ENCODE measurements around the gene DSP.

The DSP gene

DNA sequence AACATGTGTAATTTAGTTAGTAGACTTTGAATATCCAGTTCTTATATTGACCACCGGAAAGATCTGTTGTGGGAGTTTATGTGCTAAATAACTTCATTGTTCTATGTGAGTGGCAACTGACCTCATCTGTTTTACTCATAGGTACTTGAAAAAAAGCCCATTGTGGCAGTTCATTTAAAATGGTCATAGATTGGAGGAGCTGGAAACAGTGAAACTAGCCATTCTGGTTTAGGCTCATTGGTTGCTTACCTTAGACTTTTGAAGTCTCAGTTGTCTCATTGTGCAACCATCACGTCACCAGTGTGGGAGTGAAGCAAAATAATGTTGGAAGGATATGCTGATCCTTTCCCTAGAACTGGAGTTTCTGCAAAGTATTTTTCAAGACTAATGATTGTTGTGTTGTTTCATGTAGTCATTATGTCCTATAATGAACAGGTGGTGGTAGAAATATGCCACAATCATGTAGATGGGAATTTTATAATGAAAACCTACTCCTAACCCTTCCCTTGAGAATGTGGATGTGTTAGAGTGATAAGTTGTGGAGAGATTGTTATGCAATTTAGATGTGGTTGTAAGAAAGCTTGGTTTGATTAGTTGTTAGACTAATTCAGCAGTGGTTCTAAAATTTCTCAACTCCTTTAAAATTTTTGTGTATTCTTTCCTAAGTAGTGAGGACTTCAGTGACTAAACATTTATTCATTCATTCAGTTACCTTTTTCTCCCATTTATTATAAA is 18.3 kb downstream of the DSP start:
- no peak for DNase-seq (ENCODE audit: low read depth, low spot score)

DNA sequence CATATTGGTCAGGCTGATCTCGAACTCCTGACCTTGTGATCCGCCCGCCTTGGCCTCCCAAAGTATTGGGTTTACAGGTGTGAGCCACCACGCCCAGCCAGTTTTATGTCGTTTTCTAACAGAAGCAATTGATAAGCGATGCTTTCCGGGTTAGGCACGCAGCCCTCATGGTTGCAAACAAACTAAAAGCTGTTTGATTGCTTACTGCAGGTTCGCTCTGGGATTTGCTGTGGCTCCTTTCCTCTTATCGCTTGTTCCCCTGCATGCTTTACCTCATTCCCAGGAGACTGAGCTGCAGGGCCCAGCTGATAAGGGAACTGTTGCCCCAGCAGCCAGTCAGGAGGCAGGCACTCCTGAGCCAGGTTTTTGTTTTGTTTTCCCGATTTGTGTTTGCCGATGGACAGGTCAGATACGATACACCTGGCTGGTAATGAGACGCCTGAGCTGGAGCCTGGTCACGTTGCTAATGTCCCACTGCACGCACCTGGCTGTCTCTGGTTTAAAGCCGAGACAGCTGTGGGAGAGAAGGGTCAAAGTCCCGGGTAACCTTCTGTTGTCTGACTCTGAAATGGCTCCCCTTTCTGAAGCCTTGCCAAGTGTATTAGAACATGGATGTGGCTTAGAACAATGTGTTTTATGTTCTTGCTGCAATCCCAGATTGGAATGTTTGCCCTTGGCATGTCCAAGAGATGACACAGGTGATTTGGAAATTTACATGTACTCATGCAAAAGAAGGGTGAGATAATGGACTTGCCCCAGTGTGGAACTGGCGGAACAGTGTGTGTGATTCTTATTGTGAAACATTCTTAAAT is 19.9 kb downstream of the DSP start:
- no peak for DNase-seq (ENCODE audit: low read depth, low spot score)

DNA sequence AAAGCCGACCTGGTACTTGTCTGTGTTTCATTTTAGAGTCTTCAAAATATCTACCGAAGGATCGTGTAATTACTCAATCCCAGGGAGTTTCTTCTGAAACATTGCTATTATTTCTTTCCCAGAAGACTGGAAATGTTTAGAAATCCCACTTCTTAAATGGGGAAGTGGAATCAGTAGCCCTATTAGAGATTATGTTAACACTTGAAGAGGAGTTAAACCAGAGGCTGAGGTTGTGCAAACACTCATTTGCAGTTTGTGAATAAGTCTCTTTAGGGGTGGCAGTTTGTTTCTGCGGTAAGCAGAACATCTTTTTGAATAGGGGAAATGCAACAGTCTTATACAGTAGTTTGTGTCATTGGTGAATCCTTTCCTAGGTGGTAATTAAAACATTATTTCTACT is 21.3 kb downstream of the DSP start:
- DNase-seq (ENCODE audit: low read depth, low spot score) = no peak

DNA sequence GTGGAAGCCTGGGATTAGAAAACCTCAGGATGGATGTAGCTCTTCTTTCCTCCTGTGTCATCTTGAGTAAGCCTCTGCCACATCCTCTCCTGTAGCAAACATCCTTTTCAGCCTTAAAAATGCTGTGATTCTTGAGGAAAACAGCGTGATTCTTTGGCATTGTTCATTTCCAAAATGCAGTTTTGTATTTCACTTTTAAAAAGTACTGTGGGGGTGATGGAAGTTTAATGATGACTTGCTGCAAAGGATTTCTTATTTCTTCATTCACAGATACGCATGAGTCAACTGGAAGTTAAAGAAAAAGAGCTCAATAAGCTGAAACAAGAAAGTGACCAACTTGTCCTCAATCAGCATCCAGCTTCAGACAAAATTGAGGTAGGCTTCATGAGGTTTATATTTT is 24.6 kb downstream of the DSP start:
- no peak for DNase-seq (ENCODE audit: low read depth, low spot score)

DNA sequence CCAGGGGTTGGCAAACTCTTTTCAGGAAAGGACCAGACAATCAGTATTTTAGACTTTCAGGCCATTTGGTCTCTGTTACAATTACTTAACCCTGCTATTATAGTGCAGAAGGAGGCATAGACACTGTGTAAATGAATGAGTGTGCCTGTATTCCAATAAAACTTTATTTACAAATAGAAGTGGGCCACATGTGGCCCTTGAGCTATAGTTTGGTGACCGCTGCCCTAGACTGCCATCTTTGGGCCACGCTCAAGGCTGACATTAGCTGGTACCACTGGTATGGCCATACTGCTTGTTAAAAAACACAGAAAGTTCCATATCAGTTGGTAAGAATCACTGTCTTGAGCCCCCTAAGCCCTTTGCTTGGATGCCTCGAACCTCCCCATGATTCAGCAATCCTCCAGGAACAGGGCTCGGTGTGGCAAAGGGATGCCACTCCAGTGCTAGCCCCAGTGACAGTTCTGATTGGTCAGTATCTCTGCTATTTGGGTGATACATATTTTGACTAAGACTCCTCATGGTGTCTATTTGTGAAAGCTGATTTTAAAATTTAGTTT is 25.2 kb downstream of the DSP start:
- DNase-seq (ENCODE audit: low read depth, low spot score) = no peak

DNA sequence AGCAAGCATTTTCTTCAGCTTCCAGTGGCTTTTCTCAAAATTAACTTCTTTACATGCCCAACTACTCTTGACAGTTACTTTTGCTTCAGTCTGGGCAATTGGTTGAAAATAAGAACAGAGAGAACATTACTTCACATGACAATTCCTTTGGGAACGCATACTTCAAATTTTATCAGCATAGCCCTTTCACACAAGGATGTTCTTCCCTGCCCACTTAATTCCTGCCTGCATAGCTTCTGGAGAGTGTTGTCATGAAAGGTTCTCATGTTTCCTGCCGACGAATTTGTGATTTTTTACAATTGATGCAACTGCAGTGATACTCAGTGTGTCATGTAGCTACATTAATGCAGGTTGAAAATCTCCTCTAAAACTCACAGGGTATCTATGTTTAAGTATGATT is 26.6 kb downstream of the DSP start:
- no peak for DNase-seq (ENCODE audit: low read depth, low spot score)

DNA sequence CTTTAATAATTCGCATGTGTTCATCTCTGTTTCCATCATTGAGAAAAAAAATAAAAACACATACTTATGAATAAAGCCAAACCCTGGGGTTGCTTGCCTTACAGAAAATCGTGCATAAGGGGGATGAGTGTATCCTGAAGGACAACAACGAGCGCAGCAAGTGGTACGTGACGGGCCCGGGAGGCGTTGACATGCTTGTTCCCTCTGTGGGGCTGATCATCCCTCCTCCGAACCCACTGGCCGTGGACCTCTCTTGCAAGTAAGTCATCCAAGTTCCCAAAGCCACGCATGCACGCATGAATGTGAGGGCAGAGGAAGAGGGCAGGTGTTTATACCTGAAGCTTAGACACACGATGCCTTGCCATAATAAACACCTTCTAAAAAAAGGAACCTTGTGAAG is 27.6 kb downstream of the DSP start:
- DNase-seq (ENCODE audit: low read depth, low spot score) = no peak

DNA sequence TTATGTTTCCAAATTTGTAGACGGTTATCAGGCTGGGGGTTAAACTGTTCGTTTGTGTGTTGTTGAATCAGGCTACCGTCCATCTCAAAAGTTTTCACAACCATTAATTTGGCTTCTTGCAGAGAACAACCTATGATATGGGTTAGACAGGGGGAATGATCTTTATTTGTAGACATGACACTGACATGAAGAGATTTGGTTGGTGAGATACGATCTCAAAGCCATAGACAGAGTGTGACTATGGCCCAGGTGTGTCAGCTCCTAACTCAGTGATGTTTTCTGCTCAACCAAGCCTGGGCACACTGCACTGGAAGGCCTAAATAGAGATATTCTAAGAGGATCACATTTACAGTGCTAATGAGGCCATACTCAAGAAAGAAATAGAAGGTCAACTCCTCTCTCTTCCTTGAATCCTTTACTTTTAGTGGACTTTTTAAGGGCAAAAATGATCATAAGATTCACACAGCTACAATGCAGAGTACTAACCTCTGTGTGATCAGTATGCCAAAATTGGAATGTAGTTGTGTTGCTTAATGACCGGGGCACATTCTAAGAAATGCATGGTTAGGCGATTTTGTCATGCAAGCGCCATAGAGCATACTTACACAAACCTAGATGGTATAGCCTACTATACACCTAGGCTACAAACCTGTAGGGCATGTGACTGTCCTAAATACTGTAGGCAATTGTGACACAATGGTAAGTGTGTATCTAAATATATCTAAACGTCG is 30.9 kb downstream of the DSP start:
- DNase-seq (ENCODE audit: low read depth, low spot score) = no peak

DNA sequence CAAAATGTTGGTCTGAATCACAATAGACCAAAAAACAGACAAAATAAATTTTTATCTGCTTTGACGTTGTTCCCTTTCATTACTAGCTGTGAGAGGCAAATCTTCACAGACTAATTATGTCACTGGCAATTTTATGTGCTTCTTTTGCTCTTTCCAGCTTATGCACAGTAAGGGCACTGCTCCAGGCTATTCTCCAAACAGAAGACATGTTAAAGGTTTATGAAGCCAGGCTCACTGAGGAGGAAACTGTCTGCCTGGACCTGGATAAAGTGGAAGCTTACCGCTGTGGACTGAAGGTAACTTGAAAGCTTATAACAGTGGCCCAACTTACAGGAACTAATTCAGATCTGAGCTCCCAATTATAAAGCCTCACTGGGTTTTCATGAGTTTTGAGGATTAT is 33.0 kb downstream of the DSP start:
- DNase-seq (ENCODE audit: low read depth, low spot score) = no peak

DNA sequence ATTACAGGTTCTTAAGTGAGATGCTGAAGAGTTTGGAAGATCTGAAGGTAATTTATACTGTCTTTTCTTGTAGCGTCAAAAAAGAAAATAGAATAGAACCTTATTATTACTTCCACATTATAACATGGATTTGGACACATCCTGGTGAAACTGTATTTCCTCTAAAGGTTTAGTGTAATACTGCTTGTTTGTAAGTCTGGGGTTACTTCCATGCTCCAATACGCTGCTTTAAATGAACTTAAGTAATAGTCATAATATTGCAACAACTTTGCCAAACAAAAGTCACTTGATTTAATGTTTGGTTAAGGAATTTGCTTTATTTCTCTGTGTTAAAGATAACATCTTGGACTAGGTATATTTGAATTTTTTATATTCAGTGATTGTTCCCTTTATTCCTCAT is 37.0 kb downstream of the DSP start:
- no peak for DNase-seq (ENCODE audit: low read depth, low spot score)

DNA sequence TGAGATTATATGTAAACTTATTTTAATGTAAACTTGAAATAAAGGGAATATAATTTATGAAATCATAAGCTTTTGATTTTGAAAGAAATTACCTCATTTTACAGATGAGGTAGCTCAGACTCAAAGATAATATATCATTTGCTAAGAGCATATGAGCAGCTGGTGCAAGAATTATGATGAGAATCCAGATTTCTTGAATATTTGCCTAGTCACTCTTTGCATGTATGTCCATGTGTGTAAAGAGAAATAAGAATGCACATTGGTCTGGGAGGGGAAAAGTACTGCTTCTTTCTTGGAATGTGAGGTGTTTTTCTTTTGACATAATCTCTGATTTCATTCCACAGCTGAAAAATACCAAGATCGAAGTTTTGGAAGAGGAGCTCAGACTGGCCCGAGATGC is 37.5 kb downstream of the DSP start:
- no peak for DNase-seq (ENCODE audit: low read depth, low spot score)

DNA sequence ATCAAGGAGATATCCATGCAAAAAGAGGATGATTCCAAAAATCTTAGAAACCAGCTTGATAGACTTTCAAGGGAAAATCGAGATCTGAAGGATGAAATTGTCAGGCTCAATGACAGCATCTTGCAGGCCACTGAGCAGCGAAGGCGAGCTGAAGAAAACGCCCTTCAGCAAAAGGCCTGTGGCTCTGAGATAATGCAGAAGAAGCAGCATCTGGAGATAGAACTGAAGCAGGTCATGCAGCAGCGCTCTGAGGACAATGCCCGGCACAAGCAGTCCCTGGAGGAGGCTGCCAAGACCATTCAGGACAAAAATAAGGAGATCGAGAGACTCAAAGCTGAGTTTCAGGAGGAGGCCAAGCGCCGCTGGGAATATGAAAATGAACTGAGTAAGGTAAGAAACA is 38.4 kb downstream of the DSP start:
- DNase-seq (ENCODE audit: low read depth, low spot score) = no peak

DNA sequence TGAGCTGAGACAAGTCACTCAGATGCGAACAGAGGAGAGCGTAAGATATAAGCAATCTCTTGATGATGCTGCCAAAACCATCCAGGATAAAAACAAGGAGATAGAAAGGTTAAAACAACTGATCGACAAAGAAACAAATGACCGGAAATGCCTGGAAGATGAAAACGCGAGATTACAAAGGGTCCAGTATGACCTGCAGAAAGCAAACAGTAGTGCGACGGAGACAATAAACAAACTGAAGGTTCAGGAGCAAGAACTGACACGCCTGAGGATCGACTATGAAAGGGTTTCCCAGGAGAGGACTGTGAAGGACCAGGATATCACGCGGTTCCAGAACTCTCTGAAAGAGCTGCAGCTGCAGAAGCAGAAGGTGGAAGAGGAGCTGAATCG is 39.1 kb downstream of the DSP start:
- DNase-seq (ENCODE audit: low read depth, low spot score) = no peak

DNA sequence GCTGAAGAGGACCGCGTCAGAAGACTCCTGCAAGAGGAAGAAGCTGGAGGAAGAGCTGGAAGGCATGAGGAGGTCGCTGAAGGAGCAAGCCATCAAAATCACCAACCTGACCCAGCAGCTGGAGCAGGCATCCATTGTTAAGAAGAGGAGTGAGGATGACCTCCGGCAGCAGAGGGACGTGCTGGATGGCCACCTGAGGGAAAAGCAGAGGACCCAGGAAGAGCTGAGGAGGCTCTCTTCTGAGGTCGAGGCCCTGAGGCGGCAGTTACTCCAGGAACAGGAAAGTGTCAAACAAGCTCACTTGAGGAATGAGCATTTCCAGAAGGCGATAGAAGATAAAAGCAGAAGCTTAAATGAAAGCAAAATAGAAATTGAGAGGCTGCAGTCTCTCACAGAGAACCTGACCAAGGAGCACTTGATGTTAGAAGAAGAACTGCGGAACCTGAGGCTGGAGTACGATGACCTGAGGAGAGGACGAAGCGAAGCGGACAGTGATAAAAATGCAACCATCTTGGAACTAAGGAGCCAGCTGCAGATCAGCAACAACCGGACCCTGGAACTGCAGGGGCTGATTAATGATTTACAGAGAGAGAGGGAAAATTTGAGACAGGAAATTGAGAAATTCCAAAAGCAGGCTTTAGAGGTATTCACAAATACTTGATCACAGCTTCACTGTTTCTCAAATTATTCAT is 39.6 kb downstream of the DSP start:
- DNase-seq (ENCODE audit: low read depth, low spot score) = no peak

DNA sequence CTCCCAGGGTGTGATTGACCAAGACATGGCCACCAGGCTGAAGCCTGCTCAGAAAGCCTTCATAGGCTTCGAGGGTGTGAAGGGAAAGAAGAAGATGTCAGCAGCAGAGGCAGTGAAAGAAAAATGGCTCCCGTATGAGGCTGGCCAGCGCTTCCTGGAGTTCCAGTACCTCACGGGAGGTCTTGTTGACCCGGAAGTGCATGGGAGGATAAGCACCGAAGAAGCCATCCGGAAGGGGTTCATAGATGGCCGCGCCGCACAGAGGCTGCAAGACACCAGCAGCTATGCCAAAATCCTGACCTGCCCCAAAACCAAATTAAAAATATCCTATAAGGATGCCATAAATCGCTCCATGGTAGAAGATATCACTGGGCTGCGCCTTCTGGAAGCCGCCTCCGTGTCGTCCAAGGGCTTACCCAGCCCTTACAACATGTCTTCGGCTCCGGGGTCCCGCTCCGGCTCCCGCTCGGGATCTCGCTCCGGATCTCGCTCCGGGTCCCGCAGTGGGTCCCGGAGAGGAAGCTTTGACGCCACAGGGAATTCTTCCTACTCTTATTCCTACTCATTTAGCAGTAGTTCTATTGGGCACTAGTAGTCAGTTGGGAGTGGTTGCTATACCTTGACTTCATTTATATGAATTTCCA is 43.9 kb downstream of the DSP start:
- DNase-seq (ENCODE audit: low read depth, low spot score) = no peak

DNA sequence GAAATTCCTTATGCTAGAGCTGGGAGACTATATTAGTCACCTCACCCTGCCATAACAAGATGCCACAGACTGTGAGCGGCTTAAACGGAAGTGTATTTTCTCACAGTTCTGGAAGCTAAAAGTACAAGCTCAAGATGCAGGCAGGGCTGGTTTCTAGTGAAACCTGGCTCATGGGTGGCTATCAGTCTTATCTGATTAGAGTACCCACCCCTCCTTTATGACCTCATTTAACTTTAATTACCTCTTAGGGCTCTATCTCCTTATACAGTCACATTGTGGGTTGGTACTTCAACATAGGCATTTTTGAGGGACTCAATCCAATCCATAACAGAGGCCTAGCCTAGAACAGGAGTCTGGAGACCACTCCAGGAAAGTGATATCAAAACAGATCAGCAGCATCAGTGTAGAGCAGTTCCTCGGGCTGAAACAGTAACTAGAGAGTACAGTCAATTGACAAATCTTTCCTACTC is 46.2 kb downstream of the DSP start:
- no peak for DNase-seq (ENCODE audit: low read depth, low spot score)

DNA sequence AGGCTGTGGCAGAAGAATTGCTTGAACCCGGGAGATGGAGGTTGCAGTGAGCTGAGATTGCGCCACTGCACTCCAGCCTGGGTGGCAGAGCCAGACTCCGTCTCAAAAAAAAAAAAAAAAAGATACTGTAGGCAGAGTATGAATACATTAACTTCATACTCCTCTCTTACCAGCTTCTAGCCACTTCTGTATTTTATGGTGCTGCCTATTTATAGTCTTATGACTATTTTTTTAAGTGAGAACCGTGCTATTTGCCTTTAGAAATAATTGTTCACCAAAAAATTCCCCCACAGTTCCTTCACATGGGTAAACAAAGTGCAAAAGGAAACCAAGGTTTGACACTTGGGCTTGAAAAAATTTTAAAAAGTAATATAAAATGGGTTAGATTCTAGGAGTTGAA is 47.0 kb downstream of the DSP start:
- no peak for DNase-seq (ENCODE audit: low read depth, low spot score)

DNA sequence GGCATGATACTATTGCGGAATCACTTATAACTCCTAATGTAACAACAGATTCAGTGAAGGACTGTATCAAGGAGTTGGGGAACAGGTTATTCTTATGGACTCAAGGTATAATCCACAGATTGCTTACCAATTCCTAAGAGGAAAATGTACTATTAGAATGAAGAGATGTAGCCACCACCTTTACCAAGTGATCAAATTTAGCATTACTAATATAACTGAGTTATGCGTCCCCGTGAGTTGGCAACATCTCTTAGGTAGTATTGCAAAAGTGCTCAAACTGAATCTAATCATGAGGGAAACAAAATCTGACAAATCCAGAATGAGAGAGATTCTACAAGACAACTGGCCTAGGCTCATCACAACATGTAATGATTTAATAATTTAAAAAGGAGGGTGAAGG is 47.8 kb downstream of the DSP start:
- no peak for DNase-seq (ENCODE audit: low read depth, low spot score)

DNA sequence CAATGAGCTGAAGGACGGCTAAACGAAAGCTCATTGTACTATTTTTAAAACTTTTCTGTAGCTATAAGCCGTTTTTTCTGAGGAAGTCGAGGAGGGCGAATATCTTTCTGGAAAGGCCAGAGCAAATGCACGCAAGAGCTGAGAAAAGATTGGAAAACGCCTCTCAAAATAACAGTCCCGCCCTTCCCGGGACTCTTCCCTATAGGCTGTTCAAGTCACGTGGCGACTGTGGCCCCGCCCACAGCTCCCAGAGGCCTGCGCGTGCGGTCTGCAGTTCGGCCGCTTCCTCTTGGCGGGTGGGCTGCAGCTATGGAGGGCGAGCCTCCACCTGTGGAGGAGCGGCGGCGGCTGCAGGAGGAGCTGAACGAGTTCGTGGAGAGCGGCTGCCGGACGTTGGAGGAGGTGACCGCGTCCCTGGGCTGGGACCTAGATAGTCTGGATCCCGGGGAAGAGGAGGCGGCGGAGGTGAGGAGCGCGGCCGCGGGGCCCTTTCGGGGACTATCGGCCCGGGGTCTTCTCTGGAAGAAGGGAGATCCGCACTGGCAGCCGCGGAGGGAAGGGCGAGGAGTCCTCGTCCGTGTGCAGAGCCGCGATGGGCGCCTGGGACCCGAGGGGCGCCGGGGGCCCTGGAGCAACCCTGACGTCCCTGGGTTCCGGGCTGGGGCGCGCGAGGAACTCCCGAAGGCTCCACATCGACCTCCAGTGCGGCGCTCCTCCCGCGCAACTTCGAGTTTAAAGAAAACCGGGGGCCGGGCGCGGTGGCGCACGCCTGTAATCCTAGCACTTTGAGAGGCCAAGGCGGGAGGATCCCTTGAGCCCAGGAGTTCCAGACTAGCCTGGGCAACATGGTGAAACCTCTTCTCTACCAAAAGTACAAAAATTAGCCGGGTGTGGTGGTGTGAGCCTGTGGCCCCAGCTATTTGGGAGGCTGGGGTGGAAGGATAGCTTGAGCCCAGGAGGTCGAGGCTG is 48.8 kb downstream of the DSP start, which contains the start of gene SNRNP48:
TSS of gene SNRNP48 (plus strand) at position 250 of the 969 bp plus-strand sequence. CDS start at position 310, 60 bp downstream.
- peak; percentile 86 for DNase-seq (ENCODE audit: low read depth, low spot score)

DNA sequence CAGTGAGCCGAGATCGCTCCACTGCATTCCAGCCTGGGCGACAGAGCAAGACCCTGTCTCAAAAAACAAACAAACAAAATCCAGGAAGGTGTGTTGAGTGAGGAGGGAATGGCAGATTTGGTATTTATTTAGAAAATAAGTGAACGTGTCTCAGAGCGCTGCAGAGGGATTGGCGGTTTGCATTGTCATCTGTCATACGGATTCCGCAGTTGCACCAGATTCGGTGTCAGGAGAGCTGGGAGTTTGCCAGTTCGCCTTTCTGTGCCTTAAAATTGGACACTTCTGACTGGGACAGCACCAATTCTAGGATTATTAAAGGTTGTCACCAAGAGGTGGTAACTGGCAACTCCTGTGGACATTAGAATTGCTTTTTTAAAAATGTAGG is 49.4 kb downstream of the DSP start:
- no peak for DNase-seq (ENCODE audit: low read depth, low spot score)
